Measurements from ENCODE around the gene KIFC3. TPM values are rescaled to one million over a fixed set of nuclear protein-coding genes. Genes with fewer than 3 reads are reported as not detected.
"Not testable (repeated sequence)": the region's sequence is repeated elsewhere in the genome, so short reads cannot be mapped to it uniquely, and the experiment has no call there.

Gene KIFC3
- total RNA-seq, 1 donor from 2014 or later: 27.6 TPM

DNA sequence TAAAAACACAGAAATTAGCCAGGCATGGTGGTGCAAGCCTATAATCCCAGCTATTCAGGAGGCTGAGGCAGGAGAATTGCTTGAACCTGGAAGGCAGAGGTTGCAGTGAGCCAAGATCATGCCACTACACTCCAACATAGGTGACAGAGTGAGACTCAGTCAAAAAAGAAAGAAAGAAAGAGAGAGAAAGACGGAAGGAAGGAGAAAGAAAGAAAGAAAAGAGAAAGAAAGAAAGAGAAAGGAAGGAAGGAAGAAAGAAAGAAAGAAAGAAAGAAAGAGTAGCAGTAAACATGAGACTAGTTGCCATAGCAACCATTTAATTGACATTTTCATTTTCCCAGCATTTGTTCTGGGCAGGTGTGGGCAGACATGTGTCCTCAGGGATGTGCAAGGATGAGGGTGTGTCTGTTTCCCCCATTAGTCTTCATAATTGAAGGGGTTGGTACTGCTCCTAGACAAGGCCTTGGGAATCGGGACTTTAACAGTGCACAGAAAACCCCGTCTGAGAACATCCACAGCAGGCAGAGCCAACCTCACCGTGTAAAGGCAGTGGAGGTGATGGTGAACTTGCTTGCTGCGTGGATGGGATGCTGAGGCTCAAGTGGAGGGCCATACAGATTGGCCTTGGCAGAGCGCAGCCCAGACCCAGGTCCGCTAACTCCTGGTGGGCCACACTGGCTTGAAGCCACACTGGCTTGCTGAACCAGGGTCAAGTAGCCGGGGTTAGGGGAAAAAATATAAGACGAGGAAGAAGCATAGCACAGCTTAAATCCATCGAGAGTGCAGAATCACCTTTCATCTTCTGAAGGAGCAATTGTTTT, 35.2 kb upstream of the KIFC3 start:
- Mint-ChIP-seq H3K27ac (peak overlapping the region; percentile 46), H3K4me1 (ENCODE audit: low read depth) (peaks cover 21% of the 10 kb centered on the region), H3K4me3 (ENCODE audit: low read depth) (no peak overlapping the region), H3K9me3 (ENCODE audit: low read depth) (no peaks in the 10 kb centered on the region), H3K27me3 (peaks cover 46% of the 10 kb centered on the region), H3K36me3 (ENCODE audit: insufficient read depth) (peaks cover 1% of the 10 kb centered on the region)
- DNase-seq (ENCODE audit: low spot score, unreplicated experiment): no peak
- TF ChIP-seq, protein P1, sequence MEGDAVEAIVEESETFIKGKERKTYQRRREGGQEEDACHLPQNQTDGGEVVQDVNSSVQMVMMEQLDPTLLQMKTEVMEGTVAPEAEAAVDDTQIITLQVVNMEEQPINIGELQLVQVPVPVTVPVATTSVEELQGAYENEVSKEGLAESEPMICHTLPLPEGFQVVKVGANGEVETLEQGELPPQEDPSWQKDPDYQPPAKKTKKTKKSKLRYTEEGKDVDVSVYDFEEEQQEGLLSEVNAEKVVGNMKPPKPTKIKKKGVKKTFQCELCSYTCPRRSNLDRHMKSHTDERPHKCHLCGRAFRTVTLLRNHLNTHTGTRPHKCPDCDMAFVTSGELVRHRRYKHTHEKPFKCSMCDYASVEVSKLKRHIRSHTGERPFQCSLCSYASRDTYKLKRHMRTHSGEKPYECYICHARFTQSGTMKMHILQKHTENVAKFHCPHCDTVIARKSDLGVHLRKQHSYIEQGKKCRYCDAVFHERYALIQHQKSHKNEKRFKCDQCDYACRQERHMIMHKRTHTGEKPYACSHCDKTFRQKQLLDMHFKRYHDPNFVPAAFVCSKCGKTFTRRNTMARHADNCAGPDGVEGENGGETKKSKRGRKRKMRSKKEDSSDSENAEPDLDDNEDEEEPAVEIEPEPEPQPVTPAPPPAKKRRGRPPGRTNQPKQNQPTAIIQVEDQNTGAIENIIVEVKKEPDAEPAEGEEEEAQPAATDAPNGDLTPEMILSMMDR (IDR thresholded peaks at IDR 0.05; ENCODE audit: unreplicated experiment): no peak

DNA sequence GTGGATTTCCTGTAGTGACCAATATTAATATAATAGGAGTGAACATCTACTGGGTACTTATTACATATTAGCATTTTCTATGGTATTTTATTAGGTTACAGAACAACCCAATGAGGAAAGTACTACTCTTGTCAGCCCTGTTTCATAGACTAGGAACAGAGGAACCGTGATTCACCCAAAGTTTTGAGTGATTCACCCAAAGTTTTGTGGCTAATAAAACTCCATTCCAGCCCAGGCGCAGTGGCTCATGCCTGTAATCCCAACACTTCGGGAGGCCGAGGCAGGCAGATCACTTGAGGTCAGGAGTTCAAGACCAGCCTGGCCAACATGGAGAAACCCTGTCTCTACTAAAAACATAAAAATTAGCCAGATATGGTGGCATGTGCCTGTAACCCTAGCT, 33.1 kb upstream of the KIFC3 start:
- Mint-ChIP-seq H3K27me3 (peaks cover 43% of the 10 kb centered on the region), H3K4me1 (ENCODE audit: low read depth) (peaks cover 10% of the 10 kb centered on the region)
- DNase-seq (ENCODE audit: low spot score, unreplicated experiment): not testable (repeated sequence)

DNA sequence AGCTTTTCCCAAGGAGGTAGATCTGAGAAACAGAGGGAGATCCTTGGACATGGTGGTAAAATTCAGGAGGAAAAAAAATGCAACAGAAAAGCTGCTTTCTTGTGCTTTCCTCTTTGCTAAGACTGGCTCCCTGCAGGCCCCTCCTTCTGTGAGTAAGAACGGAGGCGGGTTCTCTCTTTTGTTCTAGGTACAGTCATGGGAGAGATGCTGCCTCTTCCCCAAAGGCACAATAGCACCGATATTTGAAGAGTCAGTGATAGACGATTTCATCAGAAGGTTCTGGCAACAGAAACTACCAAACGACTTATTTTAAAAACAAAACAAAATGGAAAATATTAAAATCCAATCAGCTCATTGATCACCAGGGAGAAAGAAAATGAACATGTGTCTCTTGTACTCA, 32.6 kb upstream of the KIFC3 start:
- peaks cover 10% of the 10 kb centered on the region for H3K4me1 Mint-ChIP-seq (ENCODE audit: low read depth)
- DNase-seq (ENCODE audit: low spot score, unreplicated experiment): no peak
- peak overlapping the region; percentile 64 for H3K27ac Mint-ChIP-seq
- H3K9me3 Mint-ChIP-seq (ENCODE audit: low read depth): no peaks in the 10 kb centered on the region
- TF ChIP-seq, protein P1 (IDR thresholded peaks at IDR 0.05; ENCODE audit: unreplicated experiment): no peak
- H3K36me3 Mint-ChIP-seq (ENCODE audit: insufficient read depth): peaks cover 2% of the 10 kb centered on the region
- no peak overlapping the region for H3K4me3 Mint-ChIP-seq (ENCODE audit: low read depth)
- peaks cover 42% of the 10 kb centered on the region for H3K27me3 Mint-ChIP-seq

More for the DNA sequence above, 33.1 kb upstream of the KIFC3 start:
- not testable (repeated sequence) for H3K4me3 Mint-ChIP-seq (ENCODE audit: low read depth); H3K27ac Mint-ChIP-seq; H3K9me3 Mint-ChIP-seq (ENCODE audit: low read depth); H3K36me3 Mint-ChIP-seq (ENCODE audit: insufficient read depth)

DNA sequence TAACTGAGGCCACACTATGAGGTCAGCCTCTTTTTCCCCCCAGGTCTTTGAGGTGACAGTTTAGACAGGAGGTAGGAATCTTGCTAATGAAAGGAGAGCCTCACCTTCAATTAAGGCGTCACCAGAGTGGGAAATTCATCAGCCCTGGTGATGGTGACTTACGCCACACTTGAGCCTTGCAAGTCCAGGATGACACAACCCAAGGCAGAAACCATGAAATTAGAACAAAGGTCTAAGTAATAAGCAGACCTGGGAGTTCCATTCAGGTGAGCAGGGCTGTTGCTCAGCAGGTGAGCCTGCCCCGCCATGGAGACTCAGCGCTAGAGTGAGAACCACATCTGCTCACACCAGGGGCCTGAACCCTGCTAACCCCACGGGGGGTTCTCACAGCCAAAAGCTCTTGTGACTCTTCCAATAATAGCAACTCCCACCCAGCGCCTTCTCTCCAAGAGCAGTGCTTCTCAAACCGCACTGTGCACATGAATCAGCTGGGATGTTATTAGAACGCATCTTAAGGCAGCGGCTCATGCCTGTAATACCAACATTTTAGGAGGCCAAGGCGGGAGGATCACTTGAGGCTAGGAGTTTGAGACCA, 28.7 kb upstream of the KIFC3 start:
- TF ChIP-seq, protein P1 (IDR thresholded peaks at IDR 0.05; ENCODE audit: unreplicated experiment): no peak
- no peak overlapping the region for H3K27ac Mint-ChIP-seq
- no peaks in the 10 kb centered on the region for H3K9me3 Mint-ChIP-seq (ENCODE audit: low read depth)
- DNase-seq (ENCODE audit: low spot score, unreplicated experiment): no peak
- H3K4me3 Mint-ChIP-seq (ENCODE audit: low read depth): no peak overlapping the region
- peaks cover 6% of the 10 kb centered on the region for H3K4me1 Mint-ChIP-seq (ENCODE audit: low read depth)
- peaks cover 2% of the 10 kb centered on the region for H3K36me3 Mint-ChIP-seq (ENCODE audit: insufficient read depth)
- H3K27me3 Mint-ChIP-seq: peaks cover 26% of the 10 kb centered on the region

DNA sequence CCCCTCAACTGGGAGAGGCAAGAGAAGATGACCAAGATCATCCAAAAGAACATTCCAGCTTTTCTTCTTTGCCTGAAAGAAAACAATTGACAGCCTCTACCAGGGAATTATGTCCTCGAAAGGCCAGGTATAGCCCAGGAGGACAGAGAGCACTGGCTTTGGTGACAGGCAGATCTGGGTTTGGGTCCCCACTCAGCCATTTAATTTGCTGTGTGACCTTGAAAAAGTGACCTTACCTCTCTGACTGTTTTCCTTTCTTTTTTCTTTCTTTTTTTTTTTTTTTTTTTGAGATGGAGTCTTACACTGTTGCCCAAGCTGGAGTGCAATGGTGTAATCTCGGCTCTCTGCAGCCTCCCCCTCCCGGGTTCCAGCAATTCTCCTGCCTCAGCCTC, 27.7 kb upstream of the KIFC3 start:
- DNase-seq (ENCODE audit: low spot score, unreplicated experiment): no peak
- Mint-ChIP-seq H3K27ac (no peak overlapping the region), H3K4me1 (ENCODE audit: low read depth) (peaks cover 12% of the 10 kb centered on the region), H3K4me3 (ENCODE audit: low read depth) (no peak overlapping the region), H3K27me3 (peaks cover 24% of the 10 kb centered on the region), H3K9me3 (ENCODE audit: low read depth) (no peaks in the 10 kb centered on the region), H3K36me3 (ENCODE audit: insufficient read depth) (peaks cover 2% of the 10 kb centered on the region)
- TF ChIP-seq, protein P1 (IDR thresholded peaks at IDR 0.05; ENCODE audit: unreplicated experiment): no peak
